Thyroid gland (tissue), 4 donors: ENCODE measurements around the gene CDH4. TPM values are rescaled to one million over a fixed set of nuclear protein-coding genes. Genes with fewer than 3 reads are reported as not detected.

ENCODE experiments used
- DNase-seq, 2 donors: peaks; one replicate each; pipeline ENCODE4 v3.0.0-alpha.2; 2019
- H3K27ac ChIP-seq, 3 donors: fragments of 200-600 bp; sonication (generic); 1 replicate in 2 of 3; 2 replicates in 1 of 3; pipeline ENCODE4 v1.5.1; 2016 to 2019; ENCODE audit warnings: mild to moderate bottlenecking in 1 of 3, moderate library complexity in 1 of 3
- H3K27me3 ChIP-seq: fragments of 200-600 bp; sonication (generic); one replicate; pipeline ENCODE4 v1.5.1; 2019
- H3K36me3 ChIP-seq, 2 donors: fragments of 200-600 bp; sonication (generic); one replicate each; pipeline ENCODE4 v1.5.1; 2016 to 2019
- H3K4me1 ChIP-seq, 2 donors: fragments of 200-600 bp; sonication (generic); one replicate each; pipeline ENCODE4 v1.5.1; 2017 to 2019
- H3K4me3 ChIP-seq, 3 donors: fragments of 200-600 bp; sonication (generic); replicated peaks in 1 of 3; 1 replicate in 2 of 3; 2 replicates in 1 of 3; pipeline ENCODE4 v1.5.1; 2016; ENCODE audit warnings: mild to moderate bottlenecking in 1 of 3
- H3K9me3 ChIP-seq: fragments of 200-600 bp; sonication (generic); one replicate; pipeline ENCODE4 v1.5.1; 2017
- CTCF ChIP-seq, 6 experiments: fragments of 200-600 bp in 3 of 6; fragments of 450-650 bp in 3 of 6; sonication (generic) in 3 of 6; IDR thresholded peaks; one replicate each; pipeline ENCODE4 v1.5.1; 2016 to 2019; ENCODE audit warnings: antibody characterized with exemption in 6 of 6, mild to moderate bottlenecking in 2 of 6, inconsistent platforms in 1 of 6, moderate library complexity in 1 of 6
- POLR2A ChIP-seq, 2 donors: fragments of 450-650 bp; IDR thresholded peaks; one replicate each; pipeline ENCODE4 v1.6.1; 2017; ENCODE audit warnings: antibody characterized with exemption in 2 of 2, mild to moderate bottlenecking in 2 of 2, moderate library complexity in 1 of 2
- WGBS, 2 donors: methylation state at CpG; one replicate each; pipeline ENCODE4 v1.1.5; 2017; 5-methylcytosine and 5-hydroxymethylcytosine counted together
- intact Hi-C: fragments of 100-400 bp; cut with DNase I; formaldehyde crosslinking; loops from one replicate; pipeline ENCODE4 v1.15.1; 2023
- total RNA-seq, 4 donors: library from RNA; depleted of rRNA; stranded (reverse); fragments of >200 nt; gene quantifications; one replicate each; pipeline ENCODE4 v1.2.3, GENCODE V29; 2016

CDH4 gene
- total RNA-seq, 4 donors from 2014 or later: 0.22 to 0.29 (median 0.29) TPM; not detected in 1

- H3K27me3 ChIP-seq: no peaks in the 10 kb centered on the region
- H3K9me3 ChIP-seq: no peaks in the 10 kb centered on the region
- WGBS, 2 donors: 76 to 81% methylated on average over 13 to 18 of the region's 18 CpGs
- no peak overlapping the region for H3K27ac ChIP-seq
- DNase-seq: no peak
- no peak for TF ChIP-seq CTCF (IDR thresholded peaks at IDR 0.05)
- no peak for TF ChIP-seq POLR2A (IDR thresholded peaks at IDR 0.05)
- H3K4me1 ChIP-seq: no peaks in the 10 kb centered on the region
- H3K36me3 ChIP-seq: no peaks in the 10 kb centered on the region
- H3K4me3 ChIP-seq: no peak overlapping the region
- intact Hi-C loops: no loop called here
These were observed 524.5 kb downstream of the CDH4 start for GRCh38 chr20:61776491-61777075.

GRCh38 chr20:61777773-61778494 is 525.9 kb downstream of the CDH4 start:
- H3K27ac ChIP-seq: no peak overlapping the region
- H3K9me3 ChIP-seq: no peaks in the 10 kb centered on the region
- no peak for TF ChIP-seq CTCF (IDR thresholded peaks at IDR 0.05)
- TF ChIP-seq POLR2A (IDR thresholded peaks at IDR 0.05): no peak
- intact Hi-C loops: no loop called here
- no peak for DNase-seq
- H3K4me1 ChIP-seq: no peaks in the 10 kb centered on the region
- 79 to 88% methylated on average over 24 of the region's 24 CpGs for WGBS, 2 donors
- no peaks in the 10 kb centered on the region for H3K36me3 ChIP-seq
- H3K27me3 ChIP-seq: no peaks in the 10 kb centered on the region
- H3K4me3 ChIP-seq: no peak overlapping the region

DNA sequence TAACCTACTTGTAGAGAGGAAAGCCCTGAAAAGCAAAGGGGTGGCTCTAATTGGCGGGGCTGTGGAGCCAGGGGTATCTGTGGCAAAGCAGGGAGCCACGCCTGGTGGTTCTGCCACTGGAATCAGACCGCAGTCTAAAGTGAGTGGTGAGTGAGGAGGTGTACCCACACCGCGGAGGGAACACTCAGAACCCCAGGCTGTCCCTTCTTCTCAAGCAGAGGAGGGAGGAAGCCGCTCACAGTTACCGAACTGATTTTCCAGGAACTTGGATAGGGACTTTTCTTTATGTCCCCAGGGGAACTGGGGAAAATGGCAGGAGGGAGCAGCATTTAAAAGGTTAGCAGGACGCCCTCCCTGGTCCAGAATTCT is 526.4 kb downstream of the CDH4 start:
- DNase-seq: no peak
- no peaks in the 10 kb centered on the region for H3K36me3 ChIP-seq
- H3K4me3 ChIP-seq: no peak overlapping the region
- intact Hi-C loops: no loop called here
- no peaks in the 10 kb centered on the region for H3K4me1 ChIP-seq
- no peaks in the 10 kb centered on the region for H3K27me3 ChIP-seq
- TF ChIP-seq CTCF (IDR thresholded peaks at IDR 0.05): no peak
- no peak for TF ChIP-seq POLR2A (IDR thresholded peaks at IDR 0.05)
- H3K9me3 ChIP-seq: no peaks in the 10 kb centered on the region
- WGBS, 2 donors: 69 to 73% methylated on average over 8 of the region's 8 CpGs
- H3K27ac ChIP-seq: no peak overlapping the region

DNA sequence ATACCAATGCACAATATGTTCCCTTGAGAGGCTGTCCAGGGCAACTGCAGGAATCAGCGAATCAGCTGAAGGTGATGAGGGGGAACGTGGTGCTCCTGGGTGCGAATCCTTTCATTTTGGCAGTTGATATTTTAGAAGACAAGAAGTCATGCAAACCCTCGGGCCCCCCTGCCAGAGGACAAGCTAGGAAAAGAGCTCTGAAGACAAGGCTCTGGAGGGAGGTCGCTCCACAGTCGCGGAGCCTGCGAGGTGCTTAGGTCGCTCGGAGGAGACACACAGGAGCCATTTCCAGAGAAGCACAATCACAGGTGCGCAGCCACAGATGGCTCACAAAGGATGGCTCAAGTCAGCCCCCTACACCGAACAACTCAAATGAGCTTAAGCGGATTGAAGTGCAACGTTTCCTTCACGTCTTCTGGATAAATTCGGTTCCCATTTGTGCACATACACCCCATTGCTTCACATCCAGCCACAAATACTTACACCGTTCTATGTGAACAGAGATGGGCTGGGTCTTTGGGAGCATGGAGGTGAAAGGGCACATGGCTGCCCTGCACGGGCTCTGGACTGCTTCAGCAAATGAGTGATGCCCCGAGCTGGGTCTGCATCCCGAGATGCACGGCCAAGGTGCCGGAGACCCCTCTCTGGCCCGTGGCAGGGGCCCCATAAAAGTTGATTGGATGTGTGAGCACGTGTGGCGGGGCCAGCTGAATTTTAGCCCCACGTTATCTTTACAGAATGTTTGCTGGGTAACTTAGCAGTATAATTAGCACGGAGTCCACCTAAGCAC is 527.3 kb downstream of the CDH4 start:
- Histone ChIP-seq H3K36me3 (no peaks in the 10 kb centered on the region), H3K27ac (no peak overlapping the region), H3K27me3 (no peaks in the 10 kb centered on the region), H3K4me1 (no peaks in the 10 kb centered on the region), H3K9me3 (no peaks in the 10 kb centered on the region), H3K4me3 (no peak overlapping the region)
- no peak for DNase-seq
- intact Hi-C loops: no loop called here
- TF ChIP-seq CTCF (IDR thresholded peaks at IDR 0.05) (no peak), POLR2A (IDR thresholded peaks at IDR 0.05) (no peak)
- 82 to 85% methylated on average over 23 to 27 of the region's 27 CpGs for WGBS, 2 donors

GRCh38 chr20:61780066-61780465 is 528.0 kb downstream of the CDH4 start:
- Histone ChIP-seq H3K4me3 (no peak overlapping the region), H3K9me3 (no peaks in the 10 kb centered on the region), H3K27me3 (no peaks in the 10 kb centered on the region), H3K4me1 (no peaks in the 10 kb centered on the region), H3K27ac (no peak overlapping the region), H3K36me3 (no peaks in the 10 kb centered on the region)
- 78 to 81% methylated on average over 4 to 7 of the region's 7 CpGs for WGBS, 2 donors
- TF ChIP-seq CTCF (IDR thresholded peaks at IDR 0.05) (no peak), POLR2A (IDR thresholded peaks at IDR 0.05) (no peak)
- DNase-seq: no peak
- intact Hi-C loops: no loop called here
